ENCODE measurements around the gene MST1. TPM values are rescaled to one million over a fixed set of nuclear protein-coding genes. Genes with fewer than 3 reads are reported as not detected.

The MST1 gene
- total and polyA plus RNA-seq, 2 of the 4 experiments (the other 2 are of a cell fraction) = 1.3 to 13.0 TPM

DNA sequence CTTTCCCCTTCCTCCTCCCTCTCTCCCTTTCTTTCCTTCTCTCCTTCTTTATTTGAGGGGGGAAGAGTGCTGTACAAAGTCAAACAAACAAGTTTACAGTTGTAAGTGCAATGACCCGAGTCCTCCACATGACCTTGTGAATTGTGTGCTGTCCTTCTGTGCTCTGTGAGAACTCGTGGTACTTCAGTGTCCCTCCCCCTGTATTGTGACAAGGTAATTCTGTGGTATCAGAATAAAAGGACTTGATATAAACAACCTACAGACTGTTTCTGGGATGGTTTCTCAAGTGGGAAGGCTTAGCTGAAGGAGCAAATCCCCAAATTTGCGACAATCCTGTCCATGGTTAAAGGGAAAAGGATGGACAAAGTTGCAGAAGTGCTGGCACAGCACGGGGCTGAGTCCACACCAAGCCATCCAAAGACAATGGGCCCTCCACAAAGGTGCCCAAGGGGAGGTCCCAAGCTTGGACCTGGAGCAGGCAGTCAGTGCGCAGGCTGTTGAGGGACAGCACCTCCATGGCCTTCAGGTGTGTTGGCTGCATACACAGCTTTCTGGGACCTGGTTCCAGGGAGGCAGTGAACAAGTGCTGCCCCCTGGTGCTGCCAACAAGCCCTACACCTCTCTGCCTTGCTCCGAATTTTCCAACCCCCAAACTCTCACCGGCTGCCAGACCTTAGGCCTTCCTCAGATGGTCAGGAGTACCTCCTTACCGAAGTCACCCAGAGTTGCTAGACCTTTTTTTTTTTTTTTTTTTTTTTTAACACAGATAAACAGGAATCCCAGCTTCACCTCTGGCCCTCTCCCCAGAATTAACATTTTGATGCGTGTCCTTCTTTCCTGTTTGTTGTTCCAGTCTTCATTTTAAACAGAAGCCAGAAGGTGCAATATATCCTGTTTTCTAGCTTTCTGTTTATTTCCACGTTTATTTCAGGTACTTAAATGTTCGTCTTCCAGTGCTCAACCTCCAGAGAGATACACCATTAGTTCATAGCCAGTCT lies 17.7 kb downstream of the MST1 start:
- WGBS, 2 experiments (ENCODE audit: extremely low coverage in 2 of 2, insufficient read length in 1 of 2) = 33% methylated on average over 4 of the region's 11 CpGs; no CpG with 5 or more reads in 1 of the 2 experiments
- H3K4me3 ChIP-seq (ENCODE audit: insufficient read depth, low read depth, low read length) = no peak overlapping the region
- no peak overlapping the region for H3K14ac ChIP-seq (replicated peaks; ENCODE audit: low read depth, low read length)
- no peak overlapping the region for H4K8ac ChIP-seq (ENCODE audit: low read depth in 2 of 2, low read length in 2 of 2)
- peak overlapping the region; percentile 75 for H2AK9ac ChIP-seq (replicated peaks; ENCODE audit: low read depth, low read length, poor library complexity)
- peaks cover 12% of the 10 kb centered on the region for H3K4me1 ChIP-seq (ENCODE audit: control insufficient read depth, insufficient read depth, low read length)
- no TSS peak for BruUV-seq (replicated peaks)
- H2BK120ac ChIP-seq (ENCODE audit: low read depth, low read length) = no peak overlapping the region
- H3K23ac ChIP-seq (ENCODE audit: low read depth, low read length) = no peak overlapping the region
- H3K79me1 ChIP-seq (ENCODE audit: low read depth in 1 of 2, low read length in 2 of 2) = peaks cover 19 to 31% of the 10 kb centered on the region in 2 experiments
- ChIA-PET CTCF (interaction anchor here (0.8 to 1.8 kb wide), 4 partner anchors 118 to 134 kb away, joined by 3 to 23 read pairs (median 3); no protein-coding TSS in a partner anchor), POLR2A (ENCODE audit: unreplicated experiment) (no interaction called here)
- peaks cover 10% of the 10 kb centered on the region; the same call in 1 of the 2 replicates for H4K20me1 ChIP-seq (ENCODE audit: insufficient read depth, low read length)
- H3K4ac ChIP-seq (ENCODE audit: low read depth, low read length) = no peak overlapping the region
- 0 out of 2 replicates have a peak, but pooled peaks cover 2% of the 10 kb centered on the region for H3K27me3 ChIP-seq (ENCODE audit: control insufficient read depth, insufficient read depth, low read length)
- no peak overlapping the region for H4K5ac ChIP-seq (ENCODE audit: low read depth, low read length)
- H3K4me2 ChIP-seq (ENCODE audit: low read depth, low read length) = no peak overlapping the region
- peak; percentile 53 for DNase-seq
- 0 out of 2 replicates have a peak, but pooled peaks have one; percentile 4 for ATAC-seq (ENCODE audit: low read depth)
- H3K9me3 ChIP-seq (ENCODE audit: control insufficient read depth, insufficient read depth, low read length) = no peaks in the 10 kb centered on the region
- no peak overlapping the region for H2BK5ac ChIP-seq (ENCODE audit: low read depth, low read length, poor library complexity, severe bottlenecking)
- in situ Hi-C loops (cut with MboI; ENCODE audit: low sequenced_read_pairs) (no loop called here), dilution Hi-C loops (cut with HindIII; ENCODE audit: low sequenced_read_pairs, unreplicated experiment) (no loop called here), intact Hi-C loops (cut with micrococcal nuclease) (loop anchor here (1.0 to 5.0 kb wide), 3 partner anchors 105 to 259 kb away; partner anchors contain the start of genes RHOA and TCTA)
- no peak overlapping the region for H3K56ac ChIP-seq (ENCODE audit: extremely low read depth, insufficient read depth, low read length)
- no peak overlapping the region for H3K9ac ChIP-seq (ENCODE audit: low read depth, low read length)
- H3K9me1 ChIP-seq (ENCODE audit: insufficient read depth, low read length) = peaks cover 17% of the 10 kb centered on the region
- H3K18ac ChIP-seq (ENCODE audit: low read depth, low read length) = no peak overlapping the region
- no peak overlapping the region for H4K91ac ChIP-seq (ENCODE audit: insufficient read depth, low read depth, low read length)
- peak overlapping the region; percentile 13 for H2AFZ ChIP-seq (replicated peaks; ENCODE audit: low read length, poor library complexity)
- no peak overlapping the region for H2AK5ac ChIP-seq (ENCODE audit: low read depth, low read length)
- TF ChIP-seq BHLHE40 (IDR thresholded peaks at IDR 0.05; ENCODE audit: low read depth, low read length) = no peak
- TF ChIP-seq, protein P1, sequence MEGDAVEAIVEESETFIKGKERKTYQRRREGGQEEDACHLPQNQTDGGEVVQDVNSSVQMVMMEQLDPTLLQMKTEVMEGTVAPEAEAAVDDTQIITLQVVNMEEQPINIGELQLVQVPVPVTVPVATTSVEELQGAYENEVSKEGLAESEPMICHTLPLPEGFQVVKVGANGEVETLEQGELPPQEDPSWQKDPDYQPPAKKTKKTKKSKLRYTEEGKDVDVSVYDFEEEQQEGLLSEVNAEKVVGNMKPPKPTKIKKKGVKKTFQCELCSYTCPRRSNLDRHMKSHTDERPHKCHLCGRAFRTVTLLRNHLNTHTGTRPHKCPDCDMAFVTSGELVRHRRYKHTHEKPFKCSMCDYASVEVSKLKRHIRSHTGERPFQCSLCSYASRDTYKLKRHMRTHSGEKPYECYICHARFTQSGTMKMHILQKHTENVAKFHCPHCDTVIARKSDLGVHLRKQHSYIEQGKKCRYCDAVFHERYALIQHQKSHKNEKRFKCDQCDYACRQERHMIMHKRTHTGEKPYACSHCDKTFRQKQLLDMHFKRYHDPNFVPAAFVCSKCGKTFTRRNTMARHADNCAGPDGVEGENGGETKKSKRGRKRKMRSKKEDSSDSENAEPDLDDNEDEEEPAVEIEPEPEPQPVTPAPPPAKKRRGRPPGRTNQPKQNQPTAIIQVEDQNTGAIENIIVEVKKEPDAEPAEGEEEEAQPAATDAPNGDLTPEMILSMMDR (conservative IDR thresholded peaks at IDR 0.05; ENCODE audit: low read depth, low read length) = peak; percentile 84
- TF ChIP-seq MAZ (IDR thresholded peaks at IDR 0.05; ENCODE audit: borderline replicate concordance, low read depth, low read length) = peak; percentile 37; the same call in 1 of the 2 replicates
- TF ChIP-seq RAD21 (IDR thresholded peaks at IDR 0.05; ENCODE audit: low read length) = peak; percentile 85
- TF ChIP-seq MAFK (IDR thresholded peaks at IDR 0.05; ENCODE audit: low read depth, low read length) = no peak
- peak; percentile 92 for TF ChIP-seq SMC3 (IDR thresholded peaks at IDR 0.05; ENCODE audit: low read depth, low read length)
- no peak for TF ChIP-seq MXI1 (IDR thresholded peaks at IDR 0.05; ENCODE audit: borderline replicate concordance, low read depth, low read length)
- no peak for TF ChIP-seq CHD1 (IDR thresholded peaks at IDR 0.05; ENCODE audit: low read depth, low read length)
- no peak overlapping the region for H3K27ac ChIP-seq (ENCODE audit: insufficient read depth, low read length)
- no peak overlapping the region for H2BK20ac ChIP-seq (ENCODE audit: low read depth, low read length)
- H3K36me3 ChIP-seq (ENCODE audit: control insufficient read depth, insufficient read depth, low read length) = peaks cover 10% of the 10 kb centered on the region
- H2BK15ac ChIP-seq (ENCODE audit: low read depth, low read length) = no peak overlapping the region
